Right lung (tissue), 5 donors: ENCODE measurements around the gene SMTN. TPM values are rescaled to one million over a fixed set of nuclear protein-coding genes. Genes with fewer than 3 reads are reported as not detected.
"Not testable (repeated sequence)": the region's sequence is repeated elsewhere in the genome, so short reads cannot be mapped to it uniquely, and the experiment has no call there.

ENCODE experiments used
- DNase-seq, 2 donors: peaks; one replicate each; pipeline ENCODE4 v3.0.0-alpha.2; 2013
- polyA plus RNA-seq, 5 donors: library from polyadenylated mRNA; unstranded; fragments of 120-200 nt; gene quantifications; one replicate each; pipeline versions ENCODE4 v1.2.1 to v1.2.3, GENCODE V29; 2013; ENCODE audit warnings: inconsistent platforms in 1 of 5, low replicate concordance in 1 of 5; ENCODE audit not compliant: insufficient read length in 5 of 5, insufficient read depth in 1 of 5

Gene SMTN
- polyA plus RNA-seq, 5 donors = 57.0 to 106 (median 83.2) TPM

DNA sequence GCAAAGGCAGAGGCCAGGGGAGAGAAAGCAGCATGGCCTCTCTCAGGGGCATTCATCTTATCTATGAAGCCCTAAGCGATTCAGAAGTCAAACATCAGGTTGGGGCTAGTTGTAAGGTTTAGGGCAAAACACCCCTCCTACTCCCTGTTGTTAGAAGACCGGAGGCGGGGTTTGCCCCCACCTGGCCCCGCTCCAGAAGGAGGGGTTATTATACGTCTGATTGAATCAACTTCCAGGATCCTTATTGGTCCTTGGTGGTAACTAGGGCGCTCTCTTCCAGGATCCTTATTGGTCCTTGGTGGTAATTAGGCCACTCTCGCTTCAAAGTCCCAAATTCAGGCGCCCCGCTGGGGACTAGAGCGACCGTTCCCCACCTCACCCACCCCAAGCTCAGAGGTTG lies 12.1 kb upstream of the SMTN start:
- no peak for DNase-seq

DNA sequence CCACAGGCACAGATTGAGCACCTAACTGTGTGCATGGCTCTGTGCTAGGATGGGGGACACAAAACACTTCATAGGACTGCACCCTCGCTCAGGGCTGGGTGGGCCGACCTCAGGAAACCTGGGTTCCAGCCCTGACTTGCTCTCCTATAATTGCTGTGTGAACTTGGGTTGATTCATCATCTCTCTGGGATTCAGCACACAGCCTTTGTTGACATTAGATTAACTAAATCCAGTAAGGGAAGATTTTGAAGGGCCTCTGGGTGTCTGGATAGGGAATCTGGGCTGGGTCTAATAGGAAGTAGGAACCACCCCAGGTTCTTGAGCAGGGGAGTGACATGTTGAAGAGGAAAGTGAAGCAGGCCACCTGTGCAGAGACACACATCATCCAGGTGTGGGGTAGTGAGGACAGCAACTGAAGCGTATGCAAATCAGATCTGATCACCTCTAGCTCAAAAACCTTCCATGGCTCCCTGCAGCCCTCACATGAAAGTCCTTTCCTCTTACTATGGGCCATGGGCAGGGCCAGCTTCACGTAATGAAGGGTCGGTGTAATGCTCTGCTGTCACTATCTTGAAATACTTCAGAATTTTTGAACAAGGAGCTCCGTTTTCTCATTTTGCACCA lies 11.3 kb upstream of the SMTN start:
- DNase-seq = not testable (repeated sequence)

DNA sequence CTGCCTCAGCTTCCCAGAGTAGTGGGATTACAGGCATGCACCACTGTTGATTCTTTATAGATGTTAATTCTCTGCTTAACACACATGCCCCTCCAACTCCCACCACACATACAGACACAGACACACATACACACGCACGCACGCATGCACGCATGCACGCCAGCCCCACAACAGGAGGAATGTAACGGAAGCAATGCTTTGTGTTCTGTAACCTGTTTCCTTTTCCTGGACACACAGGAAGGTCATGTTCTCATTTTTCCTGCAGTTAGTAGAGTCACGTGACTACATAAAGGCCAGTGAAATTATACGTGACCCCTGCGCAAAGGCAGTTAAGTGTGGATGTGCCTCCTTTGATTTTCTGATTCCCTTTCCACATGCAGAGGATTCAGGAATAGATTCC lies 8.0 kb upstream of the SMTN start:
- DNase-seq = not testable (repeated sequence)

DNA sequence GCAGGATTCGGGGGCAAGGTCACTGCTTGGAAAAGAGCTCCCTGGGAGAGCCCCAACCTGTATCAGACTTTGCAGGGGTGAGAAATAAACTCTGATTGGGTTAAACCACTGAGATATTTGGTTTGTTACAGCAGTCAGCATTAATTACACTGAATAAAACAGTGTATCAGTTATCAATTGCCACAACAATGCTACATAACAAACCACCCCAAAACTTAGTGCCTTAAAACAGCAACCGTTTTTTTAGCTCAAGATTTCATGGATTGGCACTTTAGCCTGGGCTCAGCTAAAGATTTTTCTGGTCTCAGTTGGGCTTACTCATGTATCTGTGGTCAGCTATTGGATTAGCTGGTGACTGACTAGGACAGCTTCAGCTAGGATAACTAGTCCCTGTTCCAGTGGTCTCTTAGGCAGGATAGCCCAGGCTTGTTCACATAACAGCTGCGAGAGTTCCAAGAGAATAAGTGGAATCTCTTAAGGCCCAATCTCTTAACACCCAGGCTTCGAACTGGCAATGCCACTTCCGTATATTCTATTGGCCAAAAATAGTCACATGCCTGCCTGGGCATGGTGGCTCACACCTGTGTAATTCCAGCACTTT lies 7.5 kb upstream of the SMTN start:
- not testable (repeated sequence) for DNase-seq

DNA sequence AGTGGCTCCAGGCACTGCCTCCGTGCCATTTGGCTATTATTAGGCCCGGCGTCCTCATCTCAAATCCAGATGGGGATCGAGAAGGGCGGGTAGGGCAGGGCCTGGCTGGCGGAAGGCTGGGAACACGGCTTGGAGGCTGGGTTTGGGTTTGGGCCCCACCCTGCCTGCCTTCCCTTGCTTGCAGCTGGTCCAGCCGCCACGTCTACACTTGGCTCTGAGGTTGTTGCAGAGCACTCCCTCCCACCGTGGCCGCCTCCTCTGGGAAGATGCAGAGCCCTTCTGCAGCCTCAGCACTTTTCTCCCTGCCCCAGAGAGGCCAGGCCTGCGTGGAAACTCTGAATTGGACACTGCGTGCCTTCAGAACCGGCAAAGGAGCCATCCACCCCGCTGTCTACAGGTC lies 5.2 kb upstream of the SMTN start:
- DNase-seq = peak; percentile 86 to 91

DNA sequence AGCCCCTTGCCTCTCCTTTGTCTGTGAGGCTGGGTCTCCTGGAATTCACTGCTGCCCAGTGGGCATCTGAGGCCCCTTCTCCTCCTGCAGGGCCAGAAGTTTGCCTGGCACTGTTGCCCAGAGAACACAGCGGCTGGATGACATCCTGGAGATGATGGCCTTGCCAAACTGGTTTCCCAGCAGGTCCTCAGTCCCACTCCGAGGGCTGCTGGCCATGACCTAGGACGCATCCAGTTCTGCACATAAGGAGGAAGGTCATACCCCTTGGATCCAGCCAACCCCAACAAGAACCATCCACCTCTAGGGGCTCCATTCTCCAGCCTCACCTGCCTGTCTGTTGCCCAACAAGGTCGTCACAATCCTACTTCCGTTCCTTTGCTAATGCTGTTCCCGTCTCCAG lies 3.4 kb upstream of the SMTN start:
- DNase-seq = no peak

DNA sequence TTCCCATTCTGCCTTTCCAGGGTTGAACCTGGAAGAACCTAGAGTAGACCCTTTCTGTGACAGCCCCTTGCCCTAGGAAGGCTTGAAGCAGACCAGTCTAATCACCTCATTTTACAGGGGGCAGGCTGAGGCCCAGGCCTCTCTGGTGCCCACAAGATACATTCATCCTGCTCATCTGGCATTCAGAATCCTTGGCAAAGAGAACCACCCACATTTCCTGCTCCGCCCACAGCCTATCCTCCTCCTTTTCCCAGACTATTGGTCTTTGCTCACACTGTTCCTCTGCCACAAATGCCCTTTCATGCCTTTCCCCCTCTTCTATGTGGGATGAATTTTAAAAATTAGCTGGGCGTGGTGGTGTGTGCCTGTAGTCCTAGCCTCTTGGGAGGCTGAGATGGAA lies 2.7 kb upstream of the SMTN start:
- DNase-seq = not testable (repeated sequence)

DNA sequence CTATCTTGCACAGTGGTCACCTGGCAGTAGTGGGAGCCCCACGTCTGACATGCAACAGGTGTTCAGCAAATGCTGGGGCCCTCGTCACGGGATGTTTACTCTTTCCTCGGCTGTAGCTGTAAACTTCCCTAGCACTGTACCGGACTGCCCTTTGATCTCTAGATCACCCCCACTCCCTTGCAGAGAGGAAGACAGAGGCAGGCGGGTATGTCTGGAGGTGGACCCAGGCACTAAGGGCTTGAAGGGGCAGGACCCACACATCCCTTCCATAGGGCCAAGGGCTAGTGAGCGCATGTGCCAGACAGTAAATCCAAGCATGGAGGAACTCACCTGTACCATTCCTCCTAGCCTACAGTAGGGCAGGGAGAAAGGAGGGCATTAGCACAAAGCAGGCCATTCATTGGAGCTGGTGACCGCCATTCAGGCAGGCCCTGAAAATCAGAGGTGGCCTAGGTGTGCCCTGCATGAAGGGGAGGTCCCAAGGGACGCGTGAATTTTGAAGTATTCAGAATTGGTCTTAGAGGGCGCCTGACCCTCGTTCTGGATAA lies 1.9 kb upstream of the SMTN start:
- no peak for DNase-seq

DNA sequence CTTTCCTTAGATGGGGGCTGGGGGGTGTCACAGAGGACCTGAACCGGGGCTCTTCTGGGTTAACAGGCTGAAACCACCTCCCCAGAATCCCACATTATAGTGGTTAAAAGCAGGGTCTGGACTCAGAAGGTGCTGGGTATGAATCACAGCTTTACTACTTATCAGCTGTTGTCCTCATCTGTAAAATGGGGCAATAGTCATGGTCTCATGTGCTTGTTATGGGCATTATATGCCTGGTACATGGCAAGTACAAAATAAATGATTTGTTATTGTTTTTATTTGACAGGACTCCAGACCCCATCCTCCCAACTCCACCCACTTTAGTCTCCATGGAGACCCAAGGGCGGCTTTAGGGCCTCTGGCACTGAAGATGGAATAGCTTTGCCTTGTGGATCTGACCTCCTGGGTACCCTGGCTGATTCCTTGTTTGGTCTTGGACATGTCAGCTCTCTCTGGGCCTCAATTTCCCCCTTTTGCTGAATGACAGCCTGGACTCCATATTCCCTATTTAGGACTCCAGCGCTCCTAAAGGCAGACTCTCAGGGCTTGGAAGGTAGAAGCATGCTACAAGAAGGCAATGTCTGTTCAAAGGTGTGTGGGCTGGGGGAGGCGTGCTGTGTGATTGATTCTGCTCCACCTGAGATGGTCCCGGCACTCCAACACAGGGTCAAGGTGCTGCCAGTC lies 812 bp upstream of the SMTN start:
- DNase-seq = no peak

DNA sequence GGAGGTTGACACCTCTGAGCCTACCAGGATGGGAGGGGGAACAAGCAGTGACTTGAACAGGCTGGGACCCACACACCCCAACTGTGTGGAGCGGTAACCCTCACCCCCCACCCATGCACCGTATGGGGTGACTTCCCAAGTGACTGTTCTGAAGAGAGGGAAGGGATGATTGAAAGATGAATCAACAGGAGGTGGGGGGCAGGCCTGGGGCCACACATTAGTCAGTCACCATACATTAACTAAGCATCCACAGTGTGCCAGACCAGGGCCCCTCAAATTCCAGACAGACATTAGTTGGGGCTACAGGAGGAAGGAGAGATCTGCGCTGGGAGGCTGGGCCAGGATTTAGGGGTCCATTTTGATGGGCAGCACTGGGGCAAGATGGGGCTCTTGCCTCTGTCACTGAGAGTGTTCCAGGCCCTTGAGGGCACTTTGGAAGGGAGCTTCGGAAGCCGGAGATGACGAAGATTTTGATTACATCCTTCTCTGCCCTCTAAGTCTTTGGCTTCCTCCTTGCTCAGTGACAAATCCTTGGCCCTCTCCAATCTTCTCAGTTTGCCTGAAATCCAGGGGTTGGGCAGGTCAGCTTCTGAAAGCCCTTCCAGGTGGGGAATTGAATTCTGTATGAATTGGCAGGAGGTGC lies 966 bp downstream of the SMTN start:
- DNase-seq = no peak

DNA sequence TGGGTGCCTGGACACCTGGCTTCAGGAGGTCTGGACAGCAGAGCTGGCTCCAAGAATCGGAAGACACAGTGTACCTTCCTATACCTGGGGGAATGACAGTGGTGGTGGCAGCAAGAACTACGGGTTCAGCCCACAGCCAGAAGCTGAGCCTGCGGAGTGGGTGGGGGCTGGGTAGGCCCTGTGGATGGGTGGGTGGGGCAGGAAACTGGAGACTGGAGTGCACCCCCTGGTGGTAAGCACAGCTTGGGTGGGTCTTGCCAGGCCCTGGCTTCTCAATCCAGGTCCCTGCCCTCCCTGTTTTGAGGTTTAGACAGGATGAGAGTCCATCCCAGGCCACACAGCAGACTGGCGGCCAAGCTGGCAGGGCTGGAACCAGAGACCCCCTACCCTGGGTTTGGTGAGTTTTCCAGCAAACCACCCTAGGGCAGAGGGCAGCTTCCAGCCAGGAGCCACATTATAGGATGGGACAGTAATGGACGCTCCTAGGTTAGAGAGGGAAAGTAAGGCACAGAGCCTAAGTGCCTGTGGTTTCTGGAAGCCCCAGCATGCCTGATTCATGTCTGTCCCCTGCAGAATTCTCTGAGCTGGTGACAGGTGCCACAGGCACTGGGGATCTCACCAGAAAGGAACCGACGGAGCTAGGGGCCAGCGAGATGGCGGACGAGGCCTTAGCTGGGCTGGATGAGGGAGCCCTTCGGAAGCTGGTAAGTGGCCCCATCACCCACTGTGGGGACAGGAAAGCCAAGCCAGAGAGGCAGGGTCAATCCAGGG lies 1.7 kb downstream of the SMTN start:
- no peak for DNase-seq

DNA sequence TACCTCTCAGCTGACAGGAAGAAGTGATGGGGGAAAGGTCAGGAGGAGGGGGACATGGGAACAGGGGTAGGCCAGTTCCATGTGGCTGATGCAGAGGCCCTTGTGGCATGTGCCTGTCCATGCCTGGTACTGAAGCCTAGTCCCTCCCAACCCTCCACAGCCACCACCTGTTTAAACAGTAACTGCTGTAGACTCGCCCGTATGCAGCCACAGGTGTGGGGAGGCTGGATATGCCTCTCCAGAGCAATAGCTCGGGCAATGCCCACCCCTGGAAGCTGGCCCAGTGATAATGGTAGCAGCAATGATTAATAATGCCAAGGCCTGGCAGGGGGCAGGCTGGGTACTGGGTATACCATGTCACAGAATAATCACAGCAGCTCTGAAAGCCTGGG lies 2.3 kb downstream of the SMTN start:
- no peak for DNase-seq

DNA sequence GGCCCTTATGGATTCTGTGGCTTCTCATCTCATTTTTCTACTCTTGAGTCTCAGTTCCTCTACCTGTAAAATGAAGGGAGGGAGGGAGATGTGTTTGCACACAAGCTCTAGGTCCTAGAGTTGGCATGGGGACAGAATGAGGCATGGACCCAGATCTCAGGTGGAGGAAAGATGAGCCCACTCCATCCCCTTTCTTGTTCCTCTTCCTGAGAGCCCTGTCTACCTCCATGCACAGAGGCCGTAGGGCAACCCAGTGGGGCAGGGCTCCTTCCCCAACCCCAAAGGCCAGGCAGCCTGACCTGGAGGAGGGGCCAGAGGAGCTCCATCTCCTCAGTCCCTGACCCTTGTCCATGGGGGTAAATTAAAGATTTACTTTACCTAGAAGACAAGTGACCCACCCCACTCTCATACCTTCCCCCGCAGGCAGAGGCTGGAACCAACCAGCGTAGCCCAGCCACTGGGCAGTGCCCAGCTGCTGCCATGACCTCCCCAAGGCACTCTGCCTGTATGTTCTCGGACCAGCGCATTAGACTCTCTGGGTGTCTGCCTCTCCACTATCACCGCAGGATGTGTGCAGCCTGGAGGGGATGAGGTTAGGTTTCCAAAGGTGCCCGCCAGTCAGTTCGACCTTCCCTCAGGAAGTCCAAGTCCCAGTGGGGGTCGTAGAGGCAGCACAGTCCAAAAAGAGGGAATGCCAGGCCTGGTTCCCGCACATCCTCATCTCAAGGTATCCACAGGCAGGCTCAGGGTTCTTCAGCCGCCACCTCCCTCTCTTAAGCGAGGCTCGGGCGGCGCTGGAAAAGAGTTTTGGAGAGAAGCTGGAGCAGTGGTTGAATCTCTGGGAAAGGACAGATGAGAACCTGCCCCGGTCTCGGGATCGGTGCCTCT lies 3.0 kb downstream of the SMTN start:
- no peak for DNase-seq

DNA sequence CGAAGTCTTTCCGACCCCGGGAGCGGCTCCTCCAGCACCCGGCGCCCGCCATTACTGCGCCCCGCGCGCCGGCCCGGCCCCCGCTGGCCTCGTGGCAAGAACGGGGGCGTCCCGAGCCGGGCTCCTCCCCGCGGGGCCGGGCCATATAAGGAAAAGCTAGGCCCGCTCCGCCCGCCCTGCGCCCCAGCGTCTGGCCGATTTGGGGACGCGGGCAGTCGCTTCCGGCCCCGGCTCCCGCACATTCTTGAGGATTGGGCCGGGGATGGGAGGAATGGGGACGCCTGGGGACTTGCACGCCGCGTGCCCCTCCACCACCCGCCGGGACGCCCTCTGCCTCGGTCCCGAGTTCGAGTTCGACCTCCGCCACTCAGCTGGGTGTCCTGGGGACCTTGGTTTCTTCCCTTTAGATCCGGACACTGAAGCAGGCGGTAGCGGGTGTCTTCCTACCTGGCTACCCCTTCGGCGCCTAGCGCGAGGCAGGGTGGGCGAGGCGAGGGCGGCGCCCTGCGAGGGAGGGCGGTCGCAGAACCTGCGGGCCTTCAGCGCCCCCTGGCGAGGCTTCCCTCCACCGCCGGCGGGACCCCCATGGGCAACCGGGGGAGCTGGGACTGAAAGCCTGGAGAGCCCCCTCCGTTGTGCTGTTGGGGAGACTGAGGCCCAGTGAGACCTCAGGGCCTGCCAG lies 3.8 kb downstream of the SMTN start:
- DNase-seq = peak; percentile 78 to 82

DNA sequence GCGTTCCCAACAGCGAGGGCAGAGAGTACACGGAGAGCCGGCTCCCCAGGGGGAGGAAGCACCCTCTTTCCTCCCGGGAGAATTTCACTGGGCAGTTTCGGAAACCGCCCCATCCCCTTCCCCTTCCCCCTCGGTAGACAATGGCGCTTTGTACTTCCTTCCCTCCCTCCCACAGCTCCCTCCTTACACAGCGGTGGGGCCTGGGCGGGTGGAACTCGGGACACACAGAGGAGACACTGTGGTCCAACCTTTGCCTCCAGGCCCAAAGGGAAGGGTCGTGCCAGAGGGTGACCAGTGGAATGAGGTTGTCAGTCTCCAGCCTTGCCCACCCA lies 4.3 kb downstream of the SMTN start:
- DNase-seq = no peak

DNA sequence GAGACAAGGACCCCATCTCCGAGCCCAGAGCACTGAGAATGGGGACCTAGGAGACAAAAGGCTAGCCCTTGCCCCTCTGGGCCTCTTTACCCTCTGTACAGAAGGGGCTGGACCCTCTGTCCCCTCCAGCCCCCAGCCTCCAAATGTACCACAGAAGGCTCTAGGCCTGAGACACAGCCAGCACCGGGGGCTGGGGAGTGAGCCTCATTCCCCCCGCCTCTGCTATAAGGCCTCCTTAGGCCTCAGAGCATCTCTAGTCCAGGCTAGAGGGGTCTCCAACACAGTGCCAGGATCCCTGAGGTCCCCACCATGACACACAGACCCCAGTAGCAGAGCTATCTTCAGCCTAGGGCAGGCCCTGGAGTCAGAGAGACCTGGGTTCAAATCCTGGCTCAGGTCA lies 4.8 kb downstream of the SMTN start:
- no peak for DNase-seq

DNA sequence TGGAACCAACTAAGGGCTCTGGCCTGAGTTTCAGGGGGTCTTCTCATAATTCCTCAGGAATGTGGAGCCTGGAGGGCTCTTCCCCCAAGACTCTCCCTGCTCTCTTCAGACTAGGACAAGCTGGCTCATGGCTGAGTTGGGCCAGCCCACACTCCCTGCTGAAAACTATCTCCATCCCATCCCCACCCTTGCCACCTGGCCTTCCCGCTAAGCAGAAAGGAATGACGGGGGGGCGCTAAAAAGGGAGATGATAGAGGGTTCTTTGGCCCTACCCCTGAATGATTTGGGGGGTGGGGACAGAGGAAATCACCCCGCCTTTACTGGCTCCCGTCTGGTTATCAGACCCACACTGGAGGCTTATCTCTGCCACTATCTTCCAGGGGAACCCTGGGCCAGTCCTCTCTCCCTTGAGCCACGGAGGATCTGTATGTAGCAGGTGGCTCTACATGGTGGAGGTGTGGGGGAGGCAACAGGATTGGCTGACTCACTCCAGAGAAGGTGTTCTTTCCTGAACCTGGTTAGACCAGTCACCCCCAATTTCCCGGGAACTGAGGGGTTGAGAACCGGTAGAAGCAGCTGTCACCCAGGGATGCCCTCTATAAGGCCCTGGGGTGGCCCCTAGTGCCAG lies 5.7 kb downstream of the SMTN start:
- no peak for DNase-seq

DNA sequence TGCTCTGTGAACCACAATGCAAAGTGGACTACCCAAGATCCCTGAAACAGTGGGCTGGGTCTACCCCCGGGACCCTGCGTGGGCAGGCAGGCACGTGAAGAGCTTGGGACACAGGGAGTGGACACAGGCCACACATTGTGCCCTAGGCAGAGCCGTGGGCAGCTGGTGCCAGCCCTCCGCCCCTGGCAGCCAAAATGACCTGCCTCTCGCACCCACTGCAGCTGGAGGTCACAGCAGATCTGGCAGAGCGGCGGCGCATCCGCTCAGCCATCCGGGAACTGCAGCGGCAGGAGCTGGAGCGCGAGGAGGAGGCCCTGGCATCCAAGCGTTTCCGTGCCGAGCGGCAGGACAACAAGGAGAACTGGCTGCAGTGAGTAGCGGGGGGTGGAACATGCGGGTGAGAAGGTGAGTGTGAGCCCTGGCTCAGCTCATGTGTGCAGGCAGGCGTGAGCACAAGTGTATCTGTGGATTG lies 6.7 kb downstream of the SMTN start:
- no peak for DNase-seq

DNA sequence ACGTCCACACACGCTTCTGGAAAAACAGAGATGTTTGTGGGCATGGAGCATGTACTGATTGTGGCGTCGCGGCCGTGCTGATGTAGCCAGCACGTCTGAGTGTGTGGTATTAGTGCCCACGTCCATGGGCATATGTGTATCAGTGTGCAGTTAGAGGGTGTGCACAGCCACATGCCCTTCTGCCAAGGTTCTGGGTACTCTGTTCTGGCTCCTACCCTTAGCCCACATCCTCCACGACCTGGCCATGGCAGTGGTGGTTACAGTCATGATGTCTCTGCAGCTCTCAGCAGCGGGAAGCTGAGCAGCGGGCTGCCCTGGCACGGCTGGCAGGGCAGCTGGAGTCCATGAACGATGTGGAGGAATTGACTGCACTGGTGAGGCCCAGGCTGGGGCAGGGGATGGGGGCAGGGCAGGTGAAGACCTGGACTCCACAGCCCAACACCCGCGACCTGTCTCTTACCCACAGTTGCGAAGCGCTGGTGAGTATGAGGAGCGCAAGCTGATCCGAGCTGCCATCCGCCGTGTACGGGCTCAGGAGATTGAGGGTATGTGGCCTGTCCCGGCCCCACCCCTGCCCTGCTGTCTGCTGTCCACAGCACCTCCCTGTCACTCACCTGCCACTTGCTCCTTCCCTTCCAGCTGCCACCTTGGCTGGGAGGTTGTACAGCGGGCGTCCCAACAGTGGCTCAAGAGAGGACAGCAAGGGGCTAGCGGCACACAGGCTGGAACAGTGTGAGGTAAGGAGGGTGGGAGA lies 7.3 kb downstream of the SMTN start:
- DNase-seq = no peak
